Activated CD8-positive, alpha-beta memory T cell treated with anti-CD3 and anti-CD28 coated beads for 4 hours (primary cell): ENCODE data around the gene IFNA7.
"Not testable (repeated sequence)": the region's sequence is repeated elsewhere in the genome, so short reads cannot be mapped to it uniquely, and the experiment has no call there.

ENCODE experiments used
- DNase-seq, 2 donors: peaks; one replicate each; pipeline ENCODE4 v3.0.0-alpha.2; 2020; ENCODE audit warnings: low read depth in 2 of 2

The IFNA7 gene

DNA sequence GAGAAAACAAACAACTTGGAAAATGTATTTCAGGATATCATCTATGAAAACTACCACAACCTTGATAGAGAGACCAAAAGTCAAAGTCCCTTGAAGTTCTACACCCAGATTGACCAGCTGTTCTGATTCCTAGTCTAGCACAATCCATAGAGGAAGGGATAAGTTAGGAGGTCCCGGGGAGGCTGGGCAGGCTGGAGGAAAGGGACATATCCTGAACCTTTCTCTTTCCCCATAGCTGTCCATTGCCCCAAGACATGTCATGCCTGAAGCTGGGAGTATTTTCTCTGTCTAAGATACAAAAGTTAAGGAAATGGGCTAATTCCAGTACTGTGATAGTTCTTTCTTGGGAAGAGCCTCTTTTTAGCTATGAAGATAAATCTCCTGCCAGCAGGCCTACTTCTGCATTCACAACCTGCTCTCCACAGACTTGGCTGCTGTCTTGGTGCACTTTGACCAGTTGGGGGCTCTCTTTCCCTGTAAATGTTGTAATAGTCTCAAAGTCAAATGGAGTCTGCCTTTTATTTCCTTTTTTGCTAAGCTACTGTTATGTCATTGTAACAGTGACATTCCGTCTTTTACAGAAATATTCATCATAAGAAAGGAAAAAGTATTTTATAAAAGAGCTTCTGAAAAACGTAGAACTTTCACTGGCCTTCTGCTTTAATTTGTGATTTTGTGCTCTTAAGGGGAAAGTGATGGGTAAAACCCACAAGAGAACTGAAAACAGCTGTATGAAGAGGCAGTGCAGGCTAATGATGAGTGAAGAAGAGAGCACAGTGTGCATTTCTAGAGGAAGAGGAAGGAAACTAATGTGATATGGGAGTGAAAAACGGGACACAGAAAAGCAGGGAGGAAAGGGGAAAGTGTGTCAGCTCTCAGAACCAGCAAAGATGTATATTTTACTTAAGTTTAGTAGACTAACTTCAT, 18.9 kb downstream of the IFNA7 start:
- DNase-seq, result not testable (repeated sequence)

- no peak for DNase-seq
Measured at GRCh38 chr9:21174671-21175070, 27.3 kb downstream of the IFNA7 start.

- no peak for DNase-seq
Measured at GRCh38 chr9:21172156-21172555, 29.8 kb downstream of the IFNA7 start.

- DNase-seq, result no peak
Measured at GRCh38 chr9:21171351-21171750, 30.7 kb downstream of the IFNA7 start.

- DNase-seq, result not testable (repeated sequence)
Measured at GRCh38 chr9:21166560-21166959, 35.4 kb downstream of the IFNA7 start, which contains the start of gene IFNA21. TSS of gene IFNA21 (minus strand) at chr9:21166660. CDS start at chr9:21166612, 48 bp downstream.

- no peak for DNase-seq
Measured at GRCh38 chr9:21165516-21165915, 36.5 kb downstream of the IFNA7 start.

GRCh38 chr9:21160178-21160577, 41.8 kb downstream of the IFNA7 start:
- DNase-seq, result peak in 1 of 2 donors; percentile 9

- DNase-seq, result no peak
Measured at GRCh38 chr9:21155501-21155900, 46.5 kb downstream of the IFNA7 start.

GRCh38 chr9:21154018-21154608, 47.9 kb downstream of the IFNA7 start:
- no peak for DNase-seq

DNA sequence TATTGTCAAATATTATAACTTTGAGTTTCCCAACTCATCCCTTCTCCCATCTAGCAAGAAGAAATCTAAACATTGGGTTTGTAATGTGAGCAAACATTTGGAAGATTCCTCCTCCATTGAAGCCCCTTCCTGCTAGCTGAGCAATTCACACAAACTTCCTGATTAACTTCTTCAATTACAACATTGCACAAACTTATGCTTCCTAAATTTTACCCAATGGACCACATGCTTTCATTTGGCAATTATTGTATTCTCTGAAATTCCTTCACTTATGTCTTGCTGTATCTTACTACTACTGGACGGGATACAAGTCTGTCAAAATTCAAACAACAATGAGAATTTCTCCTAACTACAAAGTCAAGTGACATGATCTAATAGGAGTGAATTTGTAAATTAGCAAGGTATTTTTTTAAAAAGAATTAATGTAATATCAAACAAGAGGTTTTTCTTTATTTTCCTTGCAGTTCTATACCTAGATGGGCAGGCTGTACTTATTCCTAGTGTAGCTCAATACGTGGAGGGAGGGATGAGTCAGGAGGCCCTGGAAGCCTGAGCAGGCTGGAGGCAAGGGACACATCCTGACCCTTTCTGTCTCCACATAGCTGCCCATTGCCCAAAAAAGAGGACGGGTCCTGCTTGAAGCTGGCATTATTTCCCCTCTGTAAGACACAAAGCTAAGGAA, 48.5 kb downstream of the IFNA7 start:
- no peak for DNase-seq
